SKM-1 treated with dmso at 0.1 percent for 144 hours (cell line): ENCODE data around the gene UMAD1.

ENCODE experiments used
- DNase-seq: peaks from one replicate; lab custom pipeline; 2025; ENCODE audit not compliant: unreplicated experiment; lab: John Stamatoyannopoulos, UW

Gene UMAD1

DNA sequence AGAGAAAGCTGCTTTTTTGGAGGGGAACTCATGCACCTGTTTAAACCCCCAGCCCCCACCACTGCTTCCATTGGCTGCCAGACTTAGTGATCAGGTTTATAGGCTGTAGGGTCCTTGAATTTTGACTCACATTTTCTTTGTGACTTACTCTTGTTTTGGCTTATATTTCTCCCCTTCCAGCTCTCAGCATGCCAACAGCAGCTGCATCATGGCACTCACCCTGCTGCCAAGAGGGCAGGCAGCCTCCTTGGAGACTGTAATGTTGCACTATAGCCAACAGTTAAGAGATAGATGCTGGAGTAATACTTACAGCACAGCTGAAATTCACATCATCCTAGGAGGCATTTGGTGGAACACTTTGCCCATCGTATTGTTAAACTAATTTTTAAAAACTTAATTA is 230.0 kb downstream of the UMAD1 start:
- DNase-seq = no peak

DNA sequence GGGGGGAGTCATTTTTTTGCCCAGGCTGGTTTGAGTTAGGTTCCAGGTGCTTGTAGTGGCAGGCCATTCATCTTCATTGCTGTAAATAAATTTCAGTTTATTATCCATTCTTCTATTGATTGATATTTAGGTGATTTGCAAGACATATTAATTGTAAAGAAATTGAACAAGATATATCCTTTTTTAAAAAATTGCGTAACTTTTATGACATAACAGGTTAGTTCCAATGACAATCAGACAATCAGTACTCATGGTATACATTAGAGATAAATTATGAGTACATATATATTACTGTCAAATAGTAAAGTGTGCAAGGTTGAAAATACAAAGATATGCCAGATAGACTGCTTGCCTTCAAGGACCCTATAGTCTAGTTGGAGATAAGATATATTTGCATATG is 235.9 kb downstream of the UMAD1 start:
- no peak for DNase-seq

DNA sequence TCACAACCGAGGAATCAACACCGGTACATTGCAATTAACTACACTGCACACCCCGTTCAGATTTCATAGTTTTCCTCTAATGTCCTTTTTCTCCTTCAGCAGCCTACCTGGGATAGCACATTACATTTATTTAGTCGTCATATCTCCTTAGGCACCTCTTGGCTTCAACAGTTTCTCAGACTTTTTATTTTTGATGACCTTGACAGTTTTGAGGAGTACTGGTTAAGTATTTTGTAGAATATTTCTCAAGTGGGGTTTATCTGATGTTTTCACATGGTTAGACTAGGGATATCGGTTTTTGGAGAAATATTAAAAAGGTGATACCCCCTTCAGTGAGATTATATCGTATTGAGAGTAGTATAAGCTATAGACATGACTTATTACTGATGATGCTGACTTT is 241.0 kb downstream of the UMAD1 start:
- DNase-seq = no peak

GRCh38 chr7:7882888-7883287 is 242.3 kb downstream of the UMAD1 start:
- peak; percentile 21 for DNase-seq

GRCh38 chr7:7883394-7883793 is 242.8 kb downstream of the UMAD1 start:
- no peak for DNase-seq

- no peak for DNase-seq
Measured at GRCh38 chr7:7884855-7885254, 244.3 kb downstream of the UMAD1 start.

DNA sequence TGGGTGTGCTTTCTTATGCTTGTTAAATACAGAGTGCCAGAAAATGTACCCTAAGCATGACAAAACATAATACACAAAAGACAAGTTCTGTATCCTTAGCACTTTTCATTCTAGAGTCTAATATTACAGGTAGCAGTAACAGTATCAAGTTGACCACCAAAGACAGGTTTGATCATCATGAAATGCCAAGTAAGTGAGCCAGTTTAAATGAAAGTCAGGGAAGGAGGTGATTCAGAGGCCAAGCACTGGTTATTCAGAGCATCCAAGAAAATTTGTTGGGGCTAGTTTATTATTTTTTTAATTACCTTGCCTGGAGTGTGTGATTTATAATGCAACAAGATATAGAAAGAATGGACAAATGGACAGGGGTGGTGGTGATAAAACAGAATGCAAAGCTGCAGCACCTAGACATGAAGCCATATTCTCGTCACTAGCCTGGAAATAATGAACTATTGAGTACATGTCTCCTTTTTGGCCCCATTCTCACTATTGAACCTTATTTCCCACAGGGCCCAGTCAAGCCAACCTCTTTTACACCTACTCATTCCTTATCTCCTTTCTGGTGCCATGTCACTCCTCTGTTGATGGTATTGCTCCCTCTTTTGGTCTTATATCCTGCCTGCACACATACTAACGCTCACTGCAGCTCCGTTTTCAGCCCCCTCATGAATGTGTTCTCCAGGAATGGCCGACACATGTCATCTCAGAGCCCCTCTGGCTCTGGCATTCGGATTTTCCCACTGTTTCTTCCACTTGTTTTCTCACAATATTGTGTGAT is 249.4 kb downstream of the UMAD1 start:
- no peak for DNase-seq

- DNase-seq = no peak
Measured at GRCh38 chr7:7895004-7895650, 254.6 kb downstream of the UMAD1 start.

DNA sequence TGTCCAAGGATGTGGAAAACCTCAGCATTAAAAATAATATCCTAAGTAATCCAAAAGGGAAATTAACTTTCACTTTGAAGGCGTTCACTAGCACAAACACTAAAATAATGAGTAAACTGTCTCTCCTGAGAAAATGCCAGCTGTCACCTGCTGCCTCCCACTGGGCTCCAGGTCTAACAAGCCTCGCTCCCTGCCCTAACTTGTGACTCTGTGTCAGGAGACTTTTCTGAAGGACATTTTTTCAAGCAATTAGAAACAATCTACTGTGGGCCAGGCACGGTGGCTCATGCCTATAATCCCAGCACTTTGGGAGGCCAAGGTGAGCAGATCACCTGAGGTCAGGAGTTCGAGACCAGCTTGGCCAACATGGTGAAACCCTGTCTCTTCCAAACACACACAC is 255.2 kb downstream of the UMAD1 start:
- DNase-seq = no peak

DNA sequence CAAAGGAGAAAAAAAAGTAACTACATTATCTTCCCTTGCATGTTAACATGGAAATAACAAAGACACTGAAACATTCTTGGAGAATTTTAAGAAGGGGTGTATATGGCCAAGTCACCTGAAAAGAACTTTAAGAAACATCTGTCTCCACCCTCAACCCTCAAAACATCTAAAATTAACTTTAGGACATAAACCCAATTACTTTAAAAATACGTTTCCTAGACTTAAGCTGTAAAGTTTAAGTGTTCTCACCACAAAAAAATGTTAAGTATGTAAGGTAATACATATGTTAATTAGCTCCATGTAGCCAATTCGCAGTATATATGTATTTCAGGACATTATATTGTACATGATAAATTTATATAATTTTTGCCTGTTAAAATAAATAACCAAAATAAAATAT is 257.0 kb downstream of the UMAD1 start:
- no peak for DNase-seq

- no peak for DNase-seq
Measured at GRCh38 chr7:7897949-7898515, 257.5 kb downstream of the UMAD1 start.

DNA sequence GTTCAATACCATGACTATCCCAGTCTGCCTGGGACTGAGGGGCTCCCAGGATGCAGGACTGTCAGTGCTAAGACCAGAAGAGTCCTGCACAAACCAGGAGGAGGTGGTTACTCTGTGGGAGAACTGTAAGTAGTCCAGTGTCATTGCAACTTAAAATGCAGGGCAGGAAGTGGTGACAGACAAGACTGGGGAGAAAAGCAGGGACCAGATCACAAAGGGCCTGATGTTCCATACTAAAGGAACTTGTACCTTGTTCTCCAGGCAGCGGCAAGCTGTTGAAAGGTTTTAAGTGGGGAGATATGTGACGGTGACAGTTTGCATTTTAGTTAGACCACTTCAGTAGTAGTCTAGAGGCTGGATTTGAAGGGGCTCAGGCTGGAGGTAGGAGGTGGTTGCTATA is 262.3 kb downstream of the UMAD1 start:
- DNase-seq = no peak

DNA sequence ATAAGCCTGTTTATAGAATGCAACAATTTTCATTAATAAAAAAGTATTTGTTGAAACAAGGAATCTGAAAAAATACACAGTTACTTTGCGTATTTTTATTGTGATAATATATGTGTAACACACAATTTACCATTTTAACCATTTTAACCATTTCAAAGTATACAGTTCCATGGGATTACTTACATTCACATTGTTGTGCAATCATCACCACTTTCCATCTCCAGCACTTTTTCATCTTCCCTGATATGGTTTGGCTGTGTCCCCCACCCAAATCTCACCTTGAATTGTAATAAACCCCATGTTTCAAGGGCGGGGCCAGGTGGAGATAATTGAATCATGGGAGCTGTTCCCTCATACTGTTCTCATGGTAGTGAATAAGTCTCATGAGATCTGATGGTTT is 266.8 kb downstream of the UMAD1 start:
- DNase-seq = no peak

GRCh38 chr7:7908622-7909145 is 268.1 kb downstream of the UMAD1 start:
- DNase-seq = no peak

GRCh38 chr7:7909376-7909775 is 268.8 kb downstream of the UMAD1 start:
- no peak for DNase-seq

DNA sequence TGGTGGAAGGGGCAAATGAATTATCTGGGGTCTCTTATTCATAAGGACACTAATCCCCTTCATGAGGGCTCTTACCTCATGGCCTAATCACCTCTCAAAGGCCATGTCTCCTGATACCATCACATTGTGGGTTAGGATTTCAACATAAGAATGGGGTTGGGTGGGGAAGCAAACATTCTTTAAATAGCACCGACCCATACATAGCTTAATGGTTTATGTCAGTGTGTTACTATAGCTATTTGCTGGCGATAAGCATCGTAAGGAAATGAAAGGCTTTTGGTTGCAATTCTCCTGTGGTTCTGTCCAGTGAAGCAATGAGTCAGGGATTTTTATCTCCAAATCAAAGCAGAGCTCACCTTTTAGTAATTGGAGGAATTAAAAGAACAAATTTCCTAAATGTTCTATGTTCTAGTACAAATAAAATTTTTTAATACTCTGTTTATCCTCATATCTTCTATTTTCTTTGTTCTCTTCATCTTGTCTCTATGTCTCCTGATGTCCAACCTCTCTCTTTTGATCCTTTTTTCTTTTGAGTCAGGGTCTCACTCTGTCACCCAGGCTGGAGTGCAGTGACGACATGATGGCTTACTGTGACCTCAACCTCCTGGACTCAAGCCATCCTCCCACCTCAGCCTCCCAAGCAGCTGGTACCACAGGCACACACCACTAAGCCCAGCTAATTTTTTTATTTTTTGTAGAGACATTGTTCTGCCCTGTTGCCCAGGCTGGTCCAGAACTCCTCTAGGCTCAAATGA is 271.0 kb downstream of the UMAD1 start:
- DNase-seq = peak; percentile 39

DNA sequence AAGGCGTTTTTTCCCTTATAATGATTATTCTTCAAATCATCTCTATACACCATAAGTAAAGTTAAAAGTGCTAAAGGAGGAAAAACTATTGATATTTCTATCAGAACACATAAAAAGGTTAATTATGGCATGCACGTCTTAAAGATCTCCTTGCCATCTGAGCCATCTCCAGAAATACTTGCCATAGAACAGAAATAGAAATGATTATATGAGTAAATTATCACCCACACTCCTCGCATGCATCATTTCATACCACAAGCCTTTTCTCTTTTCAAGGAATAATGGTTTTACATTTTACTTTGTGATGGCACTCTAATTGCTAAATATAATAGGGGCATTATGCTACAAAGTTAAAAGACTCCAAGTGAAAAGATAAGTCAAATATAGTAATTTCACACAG is 272.4 kb downstream of the UMAD1 start:
- no peak for DNase-seq

GRCh38 chr7:7913504-7913903 is 273.0 kb downstream of the UMAD1 start:
- no peak for DNase-seq

- DNase-seq = no peak
Measured at GRCh38 chr7:7914547-7914946, 274.0 kb downstream of the UMAD1 start.

- DNase-seq = no peak
Measured at GRCh38 chr7:7916064-7916463, 275.5 kb downstream of the UMAD1 start.

- no peak for DNase-seq
Measured at GRCh38 chr7:7917593-7917992, 277.0 kb downstream of the UMAD1 start.
